Kidney epithelial cell (primary cell): ENCODE results near the gene CDC42BPA. TPM values are rescaled to one million over a fixed set of nuclear protein-coding genes. Genes with fewer than 3 reads are reported as not detected.

ENCODE experiments used
- DNase-seq: peaks from one replicate; pipeline ENCODE4 v3.0.0-alpha.2; 2010; ENCODE audit warnings: low read depth
- H3K27me3 ChIP-seq: 2 replicates; pipeline ENCODE4 v1.6.0; 2011; ENCODE audit warnings: low read length; ENCODE audit not compliant: control insufficient read depth, insufficient read depth
- H3K36me3 ChIP-seq: 2 replicates; pipeline ENCODE4 v1.5.1; 2011; ENCODE audit warnings: low read length; ENCODE audit not compliant: control insufficient read depth, insufficient read depth
- H3K4me3 ChIP-seq: 2 replicates; pipeline ENCODE4 v1.5.1; 2011; ENCODE audit warnings: low read depth, mild to moderate bottlenecking, control low read depth, low read length
- total RNA-seq: library from RNA; depleted of rRNA; stranded (reverse); fragments of >200 nt; gene quantifications from 2 replicates; pipeline ENCODE4 v1.2.3, GENCODE V29; 2015
- TF ChIP-seq, protein P1 (sequence below): IDR thresholded peaks from 2 replicates; pipeline ENCODE4 v1.5.1; 2011; ENCODE audit warnings: mild to moderate bottlenecking, moderate library complexity, low read length, control low read depth, inconsistent platforms; ENCODE audit not compliant: insufficient read depth, poor library complexity, severe bottlenecking

Gene CDC42BPA
- total RNA-seq, 1 donor from 2014 or later = 33.4 TPM

DNA sequence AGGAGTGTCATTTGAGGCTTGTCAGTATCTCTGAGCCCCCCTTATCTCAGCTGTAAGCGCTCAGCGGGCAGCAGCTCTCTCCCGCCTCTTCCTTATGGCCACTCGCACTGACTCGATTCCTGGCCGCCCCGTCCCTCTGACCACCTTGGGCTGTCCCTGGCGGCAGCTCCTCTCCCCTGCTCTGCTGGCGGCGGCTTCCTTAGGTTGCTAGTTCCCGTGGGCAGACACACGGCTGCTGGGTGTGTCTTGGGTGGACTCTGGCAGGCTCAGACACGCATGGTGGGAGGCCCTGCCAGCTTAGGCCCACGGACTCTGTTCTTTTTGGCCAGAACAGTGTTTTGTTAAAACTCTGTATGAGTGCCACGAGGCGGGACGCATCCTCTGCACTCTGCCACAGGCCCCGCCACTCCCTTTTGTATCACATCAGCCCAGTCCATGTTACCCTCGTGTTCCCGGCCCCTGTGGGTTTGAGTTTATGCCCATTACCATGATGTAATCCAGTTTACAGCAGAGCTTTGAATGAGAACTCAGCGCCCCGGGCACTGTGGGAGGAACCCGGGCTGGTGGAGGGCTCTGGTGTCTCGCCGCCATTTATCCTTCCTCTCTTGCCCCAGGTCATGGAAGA, 332.3 kb downstream of the CDC42BPA start:
- Histone ChIP-seq H3K36me3 (no peaks in the 10 kb centered on the region), H3K4me3 (no peak overlapping the region), H3K27me3 (no peaks in the 10 kb centered on the region)
- DNase-seq = no peak
- TF ChIP-seq, protein P1, sequence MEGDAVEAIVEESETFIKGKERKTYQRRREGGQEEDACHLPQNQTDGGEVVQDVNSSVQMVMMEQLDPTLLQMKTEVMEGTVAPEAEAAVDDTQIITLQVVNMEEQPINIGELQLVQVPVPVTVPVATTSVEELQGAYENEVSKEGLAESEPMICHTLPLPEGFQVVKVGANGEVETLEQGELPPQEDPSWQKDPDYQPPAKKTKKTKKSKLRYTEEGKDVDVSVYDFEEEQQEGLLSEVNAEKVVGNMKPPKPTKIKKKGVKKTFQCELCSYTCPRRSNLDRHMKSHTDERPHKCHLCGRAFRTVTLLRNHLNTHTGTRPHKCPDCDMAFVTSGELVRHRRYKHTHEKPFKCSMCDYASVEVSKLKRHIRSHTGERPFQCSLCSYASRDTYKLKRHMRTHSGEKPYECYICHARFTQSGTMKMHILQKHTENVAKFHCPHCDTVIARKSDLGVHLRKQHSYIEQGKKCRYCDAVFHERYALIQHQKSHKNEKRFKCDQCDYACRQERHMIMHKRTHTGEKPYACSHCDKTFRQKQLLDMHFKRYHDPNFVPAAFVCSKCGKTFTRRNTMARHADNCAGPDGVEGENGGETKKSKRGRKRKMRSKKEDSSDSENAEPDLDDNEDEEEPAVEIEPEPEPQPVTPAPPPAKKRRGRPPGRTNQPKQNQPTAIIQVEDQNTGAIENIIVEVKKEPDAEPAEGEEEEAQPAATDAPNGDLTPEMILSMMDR = no peak

DNA sequence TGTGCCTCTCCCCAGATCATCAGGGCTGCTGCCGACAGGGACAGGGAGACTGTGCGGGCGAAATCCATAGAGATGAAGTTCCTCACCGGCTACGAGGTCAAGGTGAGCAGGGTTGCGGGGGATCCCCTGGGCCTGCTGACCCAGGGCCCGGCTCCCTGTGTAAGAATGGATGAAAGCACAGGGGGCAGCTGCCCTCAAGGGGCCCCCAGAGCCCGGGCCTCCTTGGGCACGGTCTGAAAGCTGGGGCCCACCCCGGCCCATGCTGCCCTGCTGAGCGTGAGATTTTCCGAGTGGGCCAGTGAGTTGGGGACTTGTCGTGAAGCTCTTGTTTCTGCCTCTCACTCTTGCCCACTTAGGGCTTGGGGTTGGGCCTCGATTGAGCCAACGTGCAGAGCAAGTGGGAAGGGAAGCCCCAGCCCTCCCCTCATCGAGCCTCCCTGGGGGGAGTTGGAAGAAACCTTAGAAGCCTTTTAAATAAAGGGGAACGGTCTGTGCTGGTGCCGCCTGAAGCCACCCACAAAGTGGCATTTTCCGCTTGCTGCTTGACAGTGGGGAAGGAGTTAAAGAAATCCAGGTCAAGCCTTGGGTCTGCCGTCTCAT, 333.0 kb downstream of the CDC42BPA start:
- DNase-seq = no peak

DNA sequence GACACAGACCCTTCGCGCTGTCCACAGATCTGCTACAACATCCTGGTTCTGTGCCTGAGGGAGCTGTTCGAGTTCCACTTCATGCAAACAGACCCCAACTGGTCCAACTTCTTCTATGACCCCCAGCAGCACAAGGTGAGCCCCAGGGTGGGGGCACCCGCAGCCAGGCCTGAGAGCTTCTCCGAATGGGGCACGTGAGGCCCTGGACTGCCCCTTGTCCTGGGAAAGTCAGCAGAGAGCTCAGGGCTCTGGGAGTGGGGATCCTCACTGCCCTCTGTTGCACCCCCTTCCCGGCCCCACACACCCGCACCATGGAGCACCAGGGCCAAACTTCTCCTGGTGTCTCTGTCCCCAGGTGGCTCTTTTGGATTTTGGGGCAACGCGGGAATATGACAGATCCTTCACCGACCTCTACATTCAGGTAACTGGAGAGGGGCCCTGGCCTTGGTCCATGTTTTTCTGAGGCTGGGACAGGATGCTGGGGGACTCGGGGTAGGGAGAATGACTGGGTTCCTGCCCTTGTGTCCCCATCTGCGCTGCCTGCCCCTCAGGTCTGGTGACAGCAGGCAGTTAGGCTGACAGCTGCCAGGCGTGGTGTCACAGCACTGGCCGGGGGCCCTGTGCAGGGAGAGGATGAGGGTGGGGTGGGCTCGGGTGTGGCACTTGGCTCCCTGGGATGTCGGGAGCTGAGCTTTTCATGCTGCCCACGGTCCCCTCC, 333.6 kb downstream of the CDC42BPA start:
- no peaks in the 10 kb centered on the region for H3K27me3 ChIP-seq
- TF ChIP-seq, protein P1 = no peak
- no peak for DNase-seq
- H3K4me3 ChIP-seq = no peak overlapping the region
- no peaks in the 10 kb centered on the region for H3K36me3 ChIP-seq

More for the DNA sequence above, 333.0 kb downstream of the CDC42BPA start:
- no peak overlapping the region for H3K4me3 ChIP-seq
- TF ChIP-seq, protein P1 = no peak
- H3K36me3 ChIP-seq = no peaks in the 10 kb centered on the region
- H3K27me3 ChIP-seq = no peaks in the 10 kb centered on the region

DNA sequence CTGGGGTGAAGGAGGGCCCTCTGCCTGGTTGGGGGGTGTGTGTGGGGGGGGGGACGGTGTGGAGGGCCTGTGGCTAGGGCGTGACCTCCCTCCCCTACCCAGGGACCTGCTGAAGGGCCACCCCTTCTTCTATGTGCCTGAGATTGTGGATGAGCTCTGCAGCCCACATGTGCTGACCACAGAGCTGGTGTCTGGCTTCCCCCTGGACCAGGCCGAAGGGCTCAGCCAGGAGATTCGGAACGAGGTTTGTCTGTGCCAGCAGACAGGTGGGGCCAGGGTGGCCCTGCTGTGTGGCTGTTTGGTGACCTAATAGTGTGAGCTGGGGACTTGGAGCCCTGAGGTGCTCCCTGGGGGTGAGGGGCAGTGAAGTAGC, 334.3 kb downstream of the CDC42BPA start:
- DNase-seq = no peak
- no peaks in the 10 kb centered on the region for H3K36me3 ChIP-seq

DNA sequence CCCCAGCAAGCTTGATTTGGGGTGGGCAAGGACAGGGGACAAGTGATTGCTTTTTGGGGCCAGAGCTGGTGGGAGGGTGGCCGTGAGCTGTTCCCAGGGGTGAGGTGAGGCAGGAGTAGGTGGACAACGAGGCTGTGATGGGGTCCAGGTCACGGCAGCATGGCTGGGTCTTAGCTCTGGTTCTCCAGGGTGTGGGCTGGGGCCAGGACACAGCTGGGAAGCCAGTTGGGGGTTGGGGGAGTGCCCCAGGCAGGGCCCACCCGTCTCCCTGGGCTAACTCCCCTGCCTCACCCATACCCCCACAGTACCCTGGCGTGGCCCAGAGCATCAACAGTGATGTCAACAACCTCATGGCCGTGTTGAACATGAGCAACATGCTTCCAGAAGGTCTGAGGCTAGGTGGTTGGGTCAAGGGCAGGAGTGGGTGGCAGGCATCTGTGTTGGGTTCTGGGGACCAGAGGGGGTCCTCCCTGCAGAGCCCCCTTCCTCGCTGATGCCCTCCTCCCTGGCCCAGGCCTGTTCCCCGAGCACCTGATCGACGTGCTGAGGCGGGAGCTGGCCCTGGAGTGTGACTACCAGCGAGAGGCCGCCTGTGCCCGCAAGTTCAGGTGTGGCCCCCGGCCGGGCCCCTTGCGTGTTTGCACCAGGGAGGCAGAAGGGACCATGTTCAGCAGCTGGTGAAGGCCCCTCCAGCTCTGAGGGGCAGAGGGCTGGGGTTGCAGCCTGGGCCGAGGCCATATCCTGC, 334.9 kb downstream of the CDC42BPA start:
- no peak for DNase-seq
- Histone ChIP-seq H3K27me3 (no peaks in the 10 kb centered on the region), H3K4me3 (no peak overlapping the region), H3K36me3 (no peaks in the 10 kb centered on the region)
- TF ChIP-seq, protein P1 = no peak

More for the DNA sequence above, 334.3 kb downstream of the CDC42BPA start:
- TF ChIP-seq, protein P1 = no peak
- no peak overlapping the region for H3K4me3 ChIP-seq
- no peaks in the 10 kb centered on the region for H3K27me3 ChIP-seq
